H9 (cell line): Measurements from ENCODE around the gene NACC2. TPM values are rescaled to one million over a fixed set of nuclear protein-coding genes. Genes with fewer than 3 reads are reported as not detected.

Source experiments
- DNase-seq: peaks from one replicate; pipeline ENCODE4 v3.0.0-alpha.2; 2017
- H2AFZ ChIP-seq: one replicate; pipeline ENCODE4 v1.6.1; 2013; ENCODE audit warnings: mild to moderate bottlenecking, low read length, control low read depth, moderate library complexity
- H2AK5ac ChIP-seq: 2 replicates; pipeline ENCODE4 v1.6.1; 2013; ENCODE audit warnings: low read length, control low read depth, mixed read lengths; ENCODE audit not compliant: insufficient read length
- H2BK120ac ChIP-seq: one replicate; pipeline ENCODE4 v1.6.1; 2013; ENCODE audit warnings: low read depth, mild to moderate bottlenecking, low read length, control low read depth, inconsistent platforms; ENCODE audit not compliant: poor library complexity, severe bottlenecking
- H2BK12ac ChIP-seq: 2 replicates; pipeline ENCODE4 v1.6.1; 2013; ENCODE audit warnings: low read length, control low read depth, mixed read lengths, low read depth; ENCODE audit not compliant: insufficient read length
- H2BK15ac ChIP-seq: 2 replicates; pipeline ENCODE4 v1.6.1; 2013; ENCODE audit warnings: low read depth, low read length, control low read depth
- H2BK20ac ChIP-seq: one replicate; pipeline ENCODE4 v1.6.1; 2013; ENCODE audit warnings: low read depth, mild to moderate bottlenecking, low read length, control low read depth, inconsistent platforms; ENCODE audit not compliant: poor library complexity, severe bottlenecking
- H2BK5ac ChIP-seq: 2 replicates; pipeline ENCODE4 v1.6.1; 2013; ENCODE audit warnings: low read length, control low read depth, mixed read lengths; ENCODE audit not compliant: insufficient read length
- H3K14ac ChIP-seq: 2 replicates; pipeline ENCODE4 v1.6.1; 2013; ENCODE audit warnings: low read length, control low read depth; ENCODE audit not compliant: insufficient read depth
- H3K18ac ChIP-seq: 2 replicates; pipeline ENCODE4 v1.6.1; 2013; ENCODE audit warnings: low read depth, mild to moderate bottlenecking, mixed read lengths, low read length, control low read depth; ENCODE audit not compliant: insufficient read length
- H3K23ac ChIP-seq: 2 replicates; pipeline ENCODE4 v1.6.1; 2013; ENCODE audit warnings: low read length, control low read depth, mixed read lengths, low read depth; ENCODE audit not compliant: insufficient read length
- H3K23me2 ChIP-seq: 2 replicates; pipeline ENCODE4 v1.6.1; 2013; ENCODE audit warnings: low read depth, mild to moderate bottlenecking, mixed read lengths, low read length, control low read depth; ENCODE audit not compliant: insufficient read length, poor library complexity, severe bottlenecking
- H3K27ac ChIP-seq: 2 replicates; pipeline ENCODE4 v1.5.1; 2013; ENCODE audit warnings: low read length, control low read depth, mixed read lengths, low read depth; ENCODE audit not compliant: insufficient read length
- H3K27me3 ChIP-seq: 2 replicates; pipeline ENCODE4 v1.6.1; 2013; ENCODE audit warnings: low read length, control low read depth, inconsistent platforms; ENCODE audit not compliant: insufficient read depth
- H3K4ac ChIP-seq: 2 replicates; pipeline ENCODE4 v1.6.1; 2013; ENCODE audit warnings: low read depth, mild to moderate bottlenecking, control low read depth, inconsistent platforms, low read length, moderate library complexity
- H3K4me1 ChIP-seq: 2 replicates; pipeline ENCODE4 v1.6.1; 2013; ENCODE audit warnings: low read length, control low read depth, inconsistent platforms; ENCODE audit not compliant: insufficient read depth
- H3K4me2 ChIP-seq: 2 replicates; pipeline ENCODE4 v1.6.1; 2013; ENCODE audit warnings: low read length, control low read depth, mixed read lengths; ENCODE audit not compliant: insufficient read length, insufficient read depth
- H3K56ac ChIP-seq: 2 replicates; pipeline ENCODE4 v1.6.1; 2013; ENCODE audit warnings: low read depth, mild to moderate bottlenecking, mixed read lengths, low read length, control low read depth; ENCODE audit not compliant: insufficient read length
- H3K79me1 ChIP-seq: 2 replicates; pipeline ENCODE4 v1.6.1; 2013; ENCODE audit warnings: low read depth, mild to moderate bottlenecking, moderate library complexity, low read length, control low read depth, inconsistent platforms; ENCODE audit not compliant: insufficient read depth, poor library complexity, severe bottlenecking
- H3K79me2 ChIP-seq: 2 replicates; pipeline ENCODE4 v1.6.1; 2013; ENCODE audit warnings: low read length, control low read depth, inconsistent platforms; ENCODE audit not compliant: insufficient read depth
- H3K9ac ChIP-seq: 2 replicates; pipeline ENCODE4 v1.6.1; 2013; ENCODE audit warnings: low read length, control low read depth, mixed read lengths; ENCODE audit not compliant: insufficient read length; ENCODE audit errors: extremely low read depth
- H3K9me3 ChIP-seq: one replicate; pipeline ENCODE4 v1.6.1; 2013; ENCODE audit warnings: low read depth, low read length, inconsistent platforms; ENCODE audit not compliant: control insufficient read depth
- H3T11ph ChIP-seq: one replicate; pipeline ENCODE4 v1.6.1; 2013; ENCODE audit warnings: mild to moderate bottlenecking, low read length, control low read depth, inconsistent platforms
- H4K20me1 ChIP-seq: one replicate; pipeline ENCODE4 v1.6.1; 2013; ENCODE audit not compliant: control insufficient read depth, insufficient read length, insufficient read depth
- H4K5ac ChIP-seq: 2 replicates; pipeline ENCODE4 v1.6.1; 2013; ENCODE audit warnings: low read depth, mild to moderate bottlenecking, mixed read lengths, low read length, control low read depth; ENCODE audit not compliant: insufficient read length
- H4K8ac ChIP-seq: replicated peaks from 2 replicates; pipeline ENCODE4 v1.6.1; 2013; ENCODE audit warnings: low read length, control low read depth, mixed read lengths, low read depth; ENCODE audit not compliant: insufficient read length
- H4K91ac ChIP-seq: 2 replicates; pipeline ENCODE4 v1.6.1; 2013; ENCODE audit warnings: low read depth, mild to moderate bottlenecking, moderate library complexity, mixed read lengths, low read length, control low read depth; ENCODE audit not compliant: insufficient read length
- H3K27ac Mint-ChIP-seq, 3 experiments: 2 replicates in 2 of 3; 3 replicates in 1 of 3; pipeline ENCODE4 v1.8.0; 2020 to 2021; ENCODE audit warnings: mixed read lengths in 3 of 3, mild to moderate bottlenecking in 1 of 3, moderate library complexity in 1 of 3
- H3K27me3 Mint-ChIP-seq: 2 replicates; pipeline ENCODE4 v1.8.0; 2021; ENCODE audit warnings: low read depth, mild to moderate bottlenecking, moderate library complexity, mixed read lengths
- H3K36me3 Mint-ChIP-seq, 3 experiments: 2 replicates in 2 of 3; 3 replicates in 1 of 3; pipeline ENCODE4 v1.8.0; 2020 to 2021; ENCODE audit warnings: low read depth in 3 of 3, mixed read lengths in 3 of 3; ENCODE audit not compliant: insufficient read depth in 1 of 3
- H3K4me1 Mint-ChIP-seq, 2 experiments: 2 replicates each; pipeline ENCODE4 v1.8.0; 2020; ENCODE audit warnings: mixed read lengths in 2 of 2
- H3K4me3 Mint-ChIP-seq, 2 experiments: 2 replicates in 1 of 2; 3 replicates in 1 of 2; pipeline ENCODE4 v1.8.0; 2020 to 2021; ENCODE audit warnings: mild to moderate bottlenecking in 2 of 2, mixed read lengths in 2 of 2, moderate library complexity in 1 of 2
- H3K9me3 Mint-ChIP-seq, 2 experiments: 2 replicates in 1 of 2; 3 replicates in 1 of 2; pipeline ENCODE4 v1.8.0; 2020; ENCODE audit warnings: mild to moderate bottlenecking in 2 of 2, mixed read lengths in 2 of 2, moderate library complexity in 1 of 2
- WGBS: extraction: QIAGEN DNeasy Blood & Tissue Kit; methylation state at CpG from one replicate; pipeline ENCODE4 v1.1.7; 2013; ENCODE audit warnings: missing lambda C conversion rate, low lambda C conversion rate, mixed read lengths; ENCODE audit not compliant: insufficient read length; ENCODE audit errors: extremely low coverage; 5-methylcytosine and 5-hydroxymethylcytosine counted together
- total RNA-seq: library from RNA; stranded (reverse); gene quantifications from 2 replicates; pipeline ENCODE4 v1.2.1, GENCODE V29; 2021
- TF ChIP-seq, protein P1 (sequence below): fragments of 200-600 bp; sonication (generic); conservative IDR thresholded peaks from 3 replicates; pipeline ENCODE4 v1.8.0; 2021; ENCODE audit warnings: antibody characterized with exemption, mild to moderate bottlenecking

The NACC2 gene
- total RNA-seq, 1 experiment from 2014 or later, result 11.5 TPM

DNA sequence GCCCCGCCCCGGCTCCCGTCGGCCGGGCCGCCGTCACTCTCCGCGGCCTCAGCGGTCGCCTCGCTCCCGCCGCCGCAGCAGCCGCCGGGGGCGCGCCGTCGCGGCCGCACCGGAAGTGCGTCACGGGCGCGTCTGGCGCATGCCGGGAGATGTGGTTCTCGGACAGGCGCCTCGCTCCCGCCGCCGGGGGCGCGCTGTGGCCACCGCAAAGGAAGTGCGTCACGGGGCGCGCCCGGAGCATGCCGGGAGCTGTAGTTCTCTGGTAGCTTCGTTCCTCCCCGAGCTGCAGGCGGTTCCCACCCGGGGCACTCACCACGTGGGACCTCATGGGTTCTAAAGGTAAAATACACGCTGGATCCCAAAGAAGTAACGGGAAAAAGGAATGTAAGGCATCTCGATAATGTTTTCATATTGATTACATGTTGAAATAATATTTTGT, 133.8 kb downstream of the NACC2 start, which contains the start of gene UBAC1:
Gene UBAC1 (minus strand): TSS at position 97 of the 439 bp plus-strand sequence. CDS start 211 bp downstream, outside the sequence.
- no peaks in the 10 kb centered on the region; the same call in 1 of the 2 replicates for H3K4me1 ChIP-seq
- peak within 1 kb of the TSS; percentile 64 for H3K18ac ChIP-seq
- Mint-ChIP-seq H3K4me1 (peaks cover 19 to 21% of the 10 kb centered on the region in 2 experiments), H3K27me3 (peaks cover 12% of the 10 kb centered on the region), H3K4me3 (peak within 1 kb of the TSS; percentile 86 to 92), H3K9me3 (no peaks in the 10 kb centered on the region), H3K36me3 (peaks cover 0 to 7% (median 5%) of the 10 kb centered on the region in 3 experiments; a peak in 3 of 7 replicates), H3K27ac (peak within 1 kb of the TSS in 2 of 3 experiments; percentile 61 to 79; a peak in 1 of 7 replicates)
- no peak within 1 kb of the TSS for H2BK5ac ChIP-seq
- H3K4ac ChIP-seq, result no peak within 1 kb of the TSS
- peak; percentile 96 for DNase-seq
- H2AK5ac ChIP-seq, result no peak within 1 kb of the TSS
- H4K20me1 ChIP-seq, result no peaks in the 10 kb centered on the region
- H3K4me2 ChIP-seq, result peak within 1 kb of the TSS; percentile 37
- WGBS, result no CpG with 5 or more reads among the region's 53 CpGs
- no peak within 1 kb of the TSS for H2BK120ac ChIP-seq
- TF ChIP-seq, protein P1, sequence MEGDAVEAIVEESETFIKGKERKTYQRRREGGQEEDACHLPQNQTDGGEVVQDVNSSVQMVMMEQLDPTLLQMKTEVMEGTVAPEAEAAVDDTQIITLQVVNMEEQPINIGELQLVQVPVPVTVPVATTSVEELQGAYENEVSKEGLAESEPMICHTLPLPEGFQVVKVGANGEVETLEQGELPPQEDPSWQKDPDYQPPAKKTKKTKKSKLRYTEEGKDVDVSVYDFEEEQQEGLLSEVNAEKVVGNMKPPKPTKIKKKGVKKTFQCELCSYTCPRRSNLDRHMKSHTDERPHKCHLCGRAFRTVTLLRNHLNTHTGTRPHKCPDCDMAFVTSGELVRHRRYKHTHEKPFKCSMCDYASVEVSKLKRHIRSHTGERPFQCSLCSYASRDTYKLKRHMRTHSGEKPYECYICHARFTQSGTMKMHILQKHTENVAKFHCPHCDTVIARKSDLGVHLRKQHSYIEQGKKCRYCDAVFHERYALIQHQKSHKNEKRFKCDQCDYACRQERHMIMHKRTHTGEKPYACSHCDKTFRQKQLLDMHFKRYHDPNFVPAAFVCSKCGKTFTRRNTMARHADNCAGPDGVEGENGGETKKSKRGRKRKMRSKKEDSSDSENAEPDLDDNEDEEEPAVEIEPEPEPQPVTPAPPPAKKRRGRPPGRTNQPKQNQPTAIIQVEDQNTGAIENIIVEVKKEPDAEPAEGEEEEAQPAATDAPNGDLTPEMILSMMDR, result peak; percentile 32; the same call in 2 of the 3 replicates
- H3K14ac ChIP-seq, result peak within 1 kb of the TSS; percentile 79; the same call in 1 of the 2 replicates
- H3T11ph ChIP-seq, result no peak within 1 kb of the TSS
- no peak within 1 kb of the TSS for H2AFZ ChIP-seq
- no peak within 1 kb of the TSS for H2BK12ac ChIP-seq
- no peak within 1 kb of the TSS for H4K5ac ChIP-seq
- no peaks in the 10 kb centered on the region for H3K79me1 ChIP-seq
- H2BK20ac ChIP-seq, result no peak within 1 kb of the TSS
- H3K23me2 ChIP-seq, result peaks cover 5% of the 10 kb centered on the region
- no peak within 1 kb of the TSS for H3K27ac ChIP-seq
- H3K27me3 ChIP-seq, result no peaks in the 10 kb centered on the region
- H3K79me2 ChIP-seq, result peaks cover 15% of the 10 kb centered on the region; the same call in 1 of the 2 replicates
- H3K9ac ChIP-seq, result peak within 1 kb of the TSS; percentile 39
- H4K8ac ChIP-seq, result no peak within 1 kb of the TSS
- H2BK15ac ChIP-seq, result no peak within 1 kb of the TSS
- H4K91ac ChIP-seq, result no peak within 1 kb of the TSS
- H3K23ac ChIP-seq, result no peak within 1 kb of the TSS
- no peaks in the 10 kb centered on the region for H3K9me3 ChIP-seq
- H3K56ac ChIP-seq, result no peak within 1 kb of the TSS
